GM18498 (cell line): ENCODE results near the gene FUT6.
"Not testable (repeated sequence)": the region's sequence is repeated elsewhere in the genome, so short reads cannot be mapped to it uniquely, and the experiment has no call there.

ENCODE experiments used
- ATAC-seq: cut with Tn5 transposase; IDR thresholded peaks from one replicate; pipeline ENCODE4 v1.9.1; 2021; ENCODE audit warnings: mild to moderate bottlenecking, moderate library complexity; ENCODE audit not compliant: unreplicated experiment

The FUT6 gene

GRCh38 chr19:5839065-5840017, at the start of gene FUT6:
Gene FUT6 (minus strand): TSS chr19:5839702. CDS start chr19:5832567, 7,135 bp downstream.
- no peak for ATAC-seq

- not testable (repeated sequence) for ATAC-seq
These were observed 44.7 kb upstream of the FUT6 start for GRCh38 chr19:5884065-5884811.

GRCh38 chr19:5883157-5883873, 43.8 kb upstream of the FUT6 start:
- not testable (repeated sequence) for ATAC-seq

GRCh38 chr19:5882421-5882968, 43.0 kb upstream of the FUT6 start:
- no peak for ATAC-seq

- no peak for ATAC-seq
These were observed 42.2 kb upstream of the FUT6 start for GRCh38 chr19:5881543-5882299.

GRCh38 chr19:5880604-5881078, 41.1 kb upstream of the FUT6 start:
- ATAC-seq: no peak

- no peak for ATAC-seq
These were observed 40.7 kb upstream of the FUT6 start for GRCh38 chr19:5880196-5880595.

- no peak for ATAC-seq
These were observed 38.4 kb upstream of the FUT6 start for GRCh38 chr19:5877882-5878281.

- ATAC-seq: no peak
These were observed 37.9 kb upstream of the FUT6 start for GRCh38 chr19:5877427-5877826.

GRCh38 chr19:5874496-5874895, 35.0 kb upstream of the FUT6 start:
- ATAC-seq: not testable (repeated sequence)

GRCh38 chr19:5873617-5874199, 34.2 kb upstream of the FUT6 start:
- no peak for ATAC-seq

GRCh38 chr19:5870986-5871394, 31.5 kb upstream of the FUT6 start:
- no peak for ATAC-seq

GRCh38 chr19:5867201-5868136, 28.0 kb upstream of the FUT6 start:
- no peak for ATAC-seq

- no peak for ATAC-seq
These were observed 26.3 kb upstream of the FUT6 start for GRCh38 chr19:5865772-5866171.

GRCh38 chr19:5864725-5865486, 25.4 kb upstream of the FUT6 start:
- no peak for ATAC-seq

GRCh38 chr19:5864013-5864720, 24.7 kb upstream of the FUT6 start:
- ATAC-seq: no peak

GRCh38 chr19:5863030-5863665, 23.6 kb upstream of the FUT6 start:
- no peak for ATAC-seq
